ENCODE results near the gene DOCK9. TPM values are rescaled to one million over a fixed set of nuclear protein-coding genes. Genes with fewer than 3 reads are reported as not detected.
"Not testable (repeated sequence)": the region's sequence is repeated elsewhere in the genome, so short reads cannot be mapped to it uniquely, and the experiment has no call there.

DOCK9 gene
- polyA plus RNA-seq, 3 donors, result 21.2 to 57.2 (median 36.4) TPM

DNA sequence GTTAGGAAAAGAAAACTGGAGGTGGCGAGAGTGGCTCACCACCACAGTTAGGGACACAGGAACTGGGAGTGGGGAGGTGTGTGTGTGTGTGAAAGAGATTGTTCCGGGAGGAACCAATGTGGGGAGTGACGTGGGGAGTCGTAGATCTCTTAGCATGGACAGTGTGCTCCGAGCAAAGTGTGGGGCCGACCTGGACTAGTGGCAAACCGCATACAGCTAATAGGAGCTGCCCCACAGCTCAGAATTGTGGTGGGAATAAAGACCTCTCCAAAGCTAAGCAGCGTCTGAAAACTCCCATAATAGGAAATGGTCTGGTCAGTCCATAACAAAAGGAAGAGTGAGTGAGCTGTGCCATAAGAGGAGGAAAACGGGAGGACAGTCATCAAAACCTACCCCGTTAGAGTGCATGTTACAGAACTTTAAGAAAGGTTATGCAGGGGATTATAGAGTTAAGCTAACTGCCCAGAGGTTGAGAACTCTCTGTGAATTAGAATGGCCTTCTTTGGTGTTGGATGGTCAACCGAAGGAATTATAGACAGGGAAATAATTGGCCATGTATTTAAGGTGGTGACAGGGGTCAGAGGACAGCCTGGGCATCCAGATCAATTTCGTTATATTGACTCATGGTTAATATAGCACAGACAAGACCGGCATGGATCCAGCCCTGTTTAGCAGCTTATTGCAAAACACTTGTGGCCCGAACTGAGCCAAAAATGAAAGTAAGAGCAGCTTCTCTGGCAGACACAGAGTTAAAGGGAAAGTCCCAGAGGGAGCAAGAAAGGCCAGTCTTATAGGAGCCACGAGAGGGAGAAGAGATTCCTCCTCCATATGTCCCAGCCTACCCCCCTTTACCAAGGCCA lies 216.5 kb downstream of the DOCK9 start:
- 62 to 72% (median 66%) methylated on average over 15 of the region's 15 CpGs for WGBS, 3 donors
- H3K27ac ChIP-seq (ENCODE audit: low read depth, low read length), result no peak overlapping the region

- H3K27ac ChIP-seq (ENCODE audit: low read depth, low read length), result no peak overlapping the region
- WGBS, 3 donors, result 78 to 87% (median 85%) methylated on average over 9 of the region's 9 CpGs
These were observed 222.1 kb downstream of the DOCK9 start for GRCh38 chr13:98755729-98756128.

DNA sequence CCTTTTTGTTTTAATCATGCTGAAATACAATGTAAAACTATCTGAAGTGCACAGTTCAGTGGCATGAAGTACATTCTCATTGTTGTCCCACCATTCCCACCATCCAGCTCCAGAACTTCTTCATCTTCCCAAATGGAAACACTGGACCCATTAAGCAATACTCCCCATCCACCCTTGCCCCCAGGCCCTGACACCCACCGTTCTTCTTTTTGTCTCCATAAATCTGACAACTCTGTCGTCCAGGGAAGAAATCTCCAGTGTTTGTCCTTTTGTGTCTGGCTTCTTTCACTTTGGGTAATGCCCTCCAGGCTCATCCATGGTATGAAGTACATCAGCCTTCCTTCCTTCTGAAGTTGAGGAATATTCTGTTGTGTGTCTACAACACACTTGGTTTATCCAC lies 222.7 kb downstream of the DOCK9 start:
- WGBS, 3 donors, result 72 to 80% (median 73%) methylated on average over 2 of the region's 2 CpGs
- no peak overlapping the region for H3K27ac ChIP-seq (ENCODE audit: low read depth, low read length)

GRCh38 chr13:98754468-98754867 lies 223.4 kb downstream of the DOCK9 start:
- WGBS, 3 donors, result 90 to 96% (median 93%) methylated on average over 4 of the region's 4 CpGs
- H3K27ac ChIP-seq (ENCODE audit: low read depth, low read length), result not testable (repeated sequence)

DNA sequence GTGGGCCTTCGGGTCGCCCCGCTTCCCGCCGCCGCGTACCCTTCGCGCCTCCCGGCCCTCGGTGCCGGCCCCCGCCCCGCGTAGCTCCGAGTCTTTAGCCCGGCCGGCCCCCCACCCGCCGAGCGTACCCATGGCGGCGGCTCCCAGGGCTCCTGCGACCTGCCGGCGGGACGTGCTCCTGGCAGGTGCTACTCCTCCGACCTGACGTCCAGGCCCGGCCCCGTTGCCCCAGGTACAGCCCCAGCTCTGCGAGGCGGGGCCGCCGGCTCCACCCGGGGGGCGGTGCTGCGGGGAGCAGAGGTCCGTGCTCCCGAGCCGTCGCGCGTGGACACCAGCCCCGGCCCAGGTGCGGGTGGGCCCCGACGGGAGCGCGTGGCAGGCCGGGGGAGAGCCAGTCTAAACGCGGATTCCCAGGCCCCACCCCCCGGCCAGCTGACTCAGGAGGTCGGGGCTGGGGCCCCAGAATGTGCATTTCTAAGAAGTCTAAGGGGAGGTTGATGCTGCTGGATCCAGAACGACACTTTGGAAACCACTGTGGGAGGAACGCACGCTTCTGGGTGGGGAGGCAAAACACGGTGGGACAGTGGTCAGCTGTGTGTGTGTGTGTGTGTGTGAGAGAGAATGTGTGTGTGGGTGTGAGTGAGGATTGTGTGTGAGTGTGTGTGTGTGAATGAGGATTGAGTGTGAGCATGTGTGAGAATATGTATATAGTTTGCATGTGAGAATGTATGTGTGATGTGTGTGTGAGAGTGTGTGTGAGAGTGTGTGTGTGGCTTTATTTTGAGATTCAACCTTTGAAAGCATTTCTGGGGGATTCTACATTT lies 225.2 kb downstream of the DOCK9 start, which contains the start of gene SLC15A1:
TSS of gene SLC15A1 (minus strand) at position 206 of the 824 bp plus-strand sequence. CDS start at position 132, 74 bp downstream.
- no peak within 1 kb of the TSS for H3K27ac ChIP-seq (ENCODE audit: low read depth, low read length)
- WGBS, 3 donors, result 6 to 9% (median 9%) methylated on average over 54 to 59 of the region's 59 CpGs

DNA sequence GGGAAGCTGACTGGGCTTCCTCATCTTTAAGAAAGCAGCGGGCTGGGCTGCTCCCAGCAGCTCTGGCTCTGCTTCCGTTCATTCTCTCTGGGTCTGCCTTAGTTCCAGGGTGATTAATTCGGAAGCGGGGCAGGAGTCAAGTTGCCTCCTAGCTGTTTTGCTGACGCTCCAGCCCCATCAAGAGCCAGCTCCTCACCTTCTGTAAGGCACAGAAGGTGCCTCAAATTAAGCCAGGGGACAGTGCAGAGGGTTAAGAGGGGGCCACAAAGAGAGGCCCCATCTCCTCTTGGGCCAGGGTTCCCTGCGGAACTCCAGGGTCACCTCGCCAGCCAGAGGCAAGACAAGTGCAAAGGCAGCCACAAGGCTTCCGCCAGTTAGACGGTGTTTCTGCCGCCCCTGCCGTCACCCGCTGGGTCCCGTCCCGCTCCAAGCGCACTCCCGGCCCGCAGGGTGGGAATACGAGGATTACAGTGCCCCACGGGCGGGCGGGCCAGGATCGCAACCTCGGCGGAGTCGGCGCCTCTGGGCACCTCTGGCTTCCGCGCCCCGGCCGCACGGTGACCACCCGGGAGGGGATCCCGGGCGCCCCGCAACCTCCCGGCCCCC lies 225.9 kb downstream of the DOCK9 start:
- H3K27ac ChIP-seq (ENCODE audit: low read depth, low read length), result no peak overlapping the region
- WGBS, 3 donors, result 2 to 5% (median 3%) methylated on average over 34 to 36 of the region's 36 CpGs

DNA sequence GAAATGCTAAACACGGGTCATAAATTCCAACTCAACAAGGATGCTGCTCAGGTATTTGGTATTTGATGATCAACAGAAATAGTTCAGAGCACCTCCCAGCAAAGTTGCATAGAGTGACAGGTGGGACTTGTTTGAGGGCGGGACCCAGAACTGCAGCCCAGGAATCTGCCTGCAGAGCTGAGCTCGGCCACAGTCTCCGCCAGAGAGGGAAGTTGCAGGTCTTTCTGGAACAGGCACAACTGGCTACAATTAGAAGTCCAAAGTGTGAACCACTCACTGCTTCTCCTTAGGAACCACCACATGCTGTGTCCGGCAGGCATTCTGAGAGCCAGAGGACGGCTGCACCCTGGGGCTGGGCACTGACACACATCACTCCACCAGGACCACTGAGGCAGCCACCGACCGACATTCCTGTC lies 226.5 kb downstream of the DOCK9 start:
- no peak overlapping the region for H3K27ac ChIP-seq (ENCODE audit: low read depth, low read length)
- WGBS, 3 donors, result 35 to 47% (median 39%) methylated on average over 8 of the region's 8 CpGs

GRCh38 chr13:98749501-98749900 lies 228.4 kb downstream of the DOCK9 start:
- H3K27ac ChIP-seq (ENCODE audit: low read depth, low read length), result no peak overlapping the region
- 62 to 75% (median 64%) methylated on average over 3 of the region's 3 CpGs for WGBS, 3 donors

- WGBS, 3 donors, result 91 to 94% (median 91%) methylated on average over 8 of the region's 8 CpGs
- H3K27ac ChIP-seq (ENCODE audit: low read depth, low read length), result no peak overlapping the region
These were observed 230.9 kb downstream of the DOCK9 start for GRCh38 chr13:98746968-98747367.

Other genes with a start within 250 kb of the DOCK9 start
- 1 to 10 TPM in 1 of 3 donors, under 1 TPM in 1, not detected in 1; 0.09 to 1.8 TPM for gene SLC15A1, start 225.4 kb downstream of the DOCK9 start, polyA plus RNA-seq
- 10 to 100 TPM; 33.0 to 45.2 (median 38.0) TPM for gene UBAC2, start 222.8 kb upstream of the DOCK9 start, polyA plus RNA-seq